AG09309 (cell line): Measurements from ENCODE around the gene ARHGAP24.

Source experiments
- DNase-seq: peaks from one replicate; pipeline ENCODE4 v3.0.0-alpha.2; 2010; ENCODE audit warnings: low read depth
- H3K4me3 ChIP-seq: 2 replicates; pipeline ENCODE4 v1.5.1; 2011; ENCODE audit warnings: mild to moderate bottlenecking, low read depth, low read length, moderate library complexity; ENCODE audit not compliant: control insufficient read depth
- CTCF ChIP-seq: IDR thresholded peaks from 2 replicates; pipeline ENCODE4 v1.5.1; 2011; ENCODE audit warnings: mild to moderate bottlenecking, low read depth, low read length, inconsistent platforms; ENCODE audit not compliant: insufficient read depth, control insufficient read depth; ENCODE audit errors: missing control alignments

ARHGAP24 gene

GRCh38 chr4:85787133-85787532 is 312.2 kb downstream of the ARHGAP24 start:
- no peak overlapping the region for H3K4me3 ChIP-seq
- DNase-seq = no peak
- TF ChIP-seq CTCF = no peak

- no peak overlapping the region for H3K4me3 ChIP-seq
- no peak for TF ChIP-seq CTCF
- no peak for DNase-seq
Observed at GRCh38 chr4:85788604-85789003, 313.7 kb downstream of the ARHGAP24 start.

- no peak for TF ChIP-seq CTCF
- no peak overlapping the region for H3K4me3 ChIP-seq
- no peak for DNase-seq
Observed at GRCh38 chr4:85789241-85789640, 314.3 kb downstream of the ARHGAP24 start.

- H3K4me3 ChIP-seq = no peak overlapping the region
- no peak for TF ChIP-seq CTCF
- DNase-seq = no peak
Observed at GRCh38 chr4:85790582-85790981, 315.6 kb downstream of the ARHGAP24 start.

GRCh38 chr4:85792376-85793232 is 317.7 kb downstream of the ARHGAP24 start:
- no peak for DNase-seq
- TF ChIP-seq CTCF = no peak

GRCh38 chr4:85793233-85793585 is 318.3 kb downstream of the ARHGAP24 start:
- no peak for TF ChIP-seq CTCF
- no peak overlapping the region for H3K4me3 ChIP-seq
- no peak for DNase-seq

More at GRCh38 chr4:85792376-85793232, 317.7 kb downstream of the ARHGAP24 start:
- H3K4me3 ChIP-seq = no peak overlapping the region
